Panc1 (cell line): Measurements from ENCODE around the gene RCL1.

Source experiments
- CTCF ChIP-seq: fragments of 450-650 bp; IDR thresholded peaks from 2 replicates; pipeline ENCODE4 v1.5.1; 2017; ENCODE audit warnings: mild to moderate bottlenecking
- POLR2AphosphoS5 ChIP-seq: IDR thresholded peaks from 2 replicates; pipeline ENCODE4 v1.6.1; 2012; ENCODE audit warnings: mild to moderate bottlenecking, low read depth, low read length, moderate library complexity
- SIN3A ChIP-seq: IDR thresholded peaks from 2 replicates; pipeline ENCODE4 v1.6.1; 2012; ENCODE audit warnings: low read depth, mild to moderate bottlenecking, low read length, moderate library complexity, borderline replicate concordance; ENCODE audit not compliant: insufficient read depth
- TCF7L2 ChIP-seq: IDR thresholded peaks from 2 replicates; pipeline ENCODE4 v1.6.1; 2011; ENCODE audit warnings: mild to moderate bottlenecking, low read depth, low read length, inconsistent platforms

GRCh38 chr9:4768681-4769080 lies 24.1 kb upstream of the RCL1 start:
- TF ChIP-seq CTCF (no peak), TCF7L2 (no peak), POLR2AphosphoS5 (no peak), SIN3A (no peak)
